OCI-LY7 (cell line): ENCODE data around the gene ANKK1. TPM values are rescaled to one million over a fixed set of nuclear protein-coding genes. Genes with fewer than 3 reads are reported as not detected.

Experiments used
- BruUV-seq: library from RNA; stranded (reverse); fragments of 400-500 nt; replicated peaks from 2 replicates; lab custom pipeline; 2021; lab: Mats Ljungman, UMichigan
- CTCF ChIA-PET: fragments of 300-600 bp; sonication (Branson Sonifier 250); formaldehyde crosslinking; loops from one replicate; lab custom pipeline; 2022; ENCODE audit warnings: antibody characterized with exemption; ENCODE audit not compliant: unreplicated experiment; lab: Charles Lee
- POLR2A ChIA-PET: fragments of 300-600 bp; sonication (Branson Sonifier 250); formaldehyde crosslinking; loops from one replicate; lab custom pipeline; 2022; ENCODE audit warnings: antibody characterized with exemption; lab: Charles Lee
- DNase-seq: peaks from one replicate; pipeline ENCODE4 v3.0.0-alpha.2; 2015; ENCODE audit warnings: low spot score
- H2AFZ ChIP-seq: fragments of 200-600 bp; sonication (generic), shearing (Covaris generic); 2 replicates; pipeline ENCODE4 v1.6.1; 2014; ENCODE audit warnings: mild to moderate bottlenecking, antibody characterized with exemption, low read length, moderate library complexity
- H3K27ac ChIP-seq: fragments of 200-600 bp; sonication (generic); 2 replicates; pipeline ENCODE4 v1.5.1; 2014; ENCODE audit warnings: mixed run types, low read depth, mild to moderate bottlenecking, moderate library complexity, low read length, inconsistent platforms; ENCODE audit not compliant: poor library complexity, severe bottlenecking
- H3K36me3 ChIP-seq: fragments of 200-600 bp; sonication (generic); 2 replicates; pipeline ENCODE4 v1.6.1; 2014; ENCODE audit warnings: mild to moderate bottlenecking, antibody characterized with exemption, low read length, moderate library complexity, mixed read lengths; ENCODE audit not compliant: insufficient read depth
- H3K4me1 ChIP-seq: fragments of 200-600 bp; sonication (generic); 2 replicates; pipeline ENCODE4 v1.5.1; 2014; ENCODE audit warnings: mild to moderate bottlenecking, low read length; ENCODE audit not compliant: insufficient read depth, poor library complexity, severe bottlenecking
- H3K4me2 ChIP-seq: fragments of 200-600 bp; sonication (generic); 2 replicates; pipeline ENCODE4 v1.6.1; 2014; ENCODE audit warnings: mild to moderate bottlenecking, low read length
- H3K4me3 ChIP-seq: fragments of 200-600 bp; sonication (generic); 2 replicates; pipeline ENCODE4 v1.5.1; 2014; ENCODE audit warnings: mild to moderate bottlenecking, low read depth, low read length; ENCODE audit not compliant: poor library complexity, severe bottlenecking
- H3K79me2 ChIP-seq: fragments of 200-600 bp; sonication (generic); 2 replicates; pipeline ENCODE4 v1.6.1; 2016; ENCODE audit warnings: low read depth, mild to moderate bottlenecking, low read length, moderate library complexity, mixed read lengths; ENCODE audit not compliant: insufficient read depth
- H3K9me2 ChIP-seq: fragments of 200-600 bp; sonication (generic); 2 replicates; pipeline ENCODE4 v1.6.1; 2016; ENCODE audit warnings: mild to moderate bottlenecking, low read length, mixed read lengths; ENCODE audit not compliant: insufficient read depth
- H3K9me3 ChIP-seq: fragments of 200-600 bp; sonication (generic); 2 replicates; pipeline ENCODE4 v1.6.1; 2014; ENCODE audit warnings: mild to moderate bottlenecking, mixed run types, low read length, mixed read lengths
- H4K20me1 ChIP-seq: fragments of 200-600 bp; sonication (generic); 2 replicates; pipeline ENCODE4 v1.6.1; 2014; ENCODE audit warnings: mild to moderate bottlenecking, antibody characterized with exemption, low read length, moderate library complexity, mixed read lengths; ENCODE audit not compliant: insufficient read depth
- EZH2phosphoT487 ChIP-seq: fragments of 200-600 bp; sonication (generic); IDR thresholded peaks from 2 replicates; pipeline ENCODE4 v1.6.1; 2018; ENCODE audit warnings: low read depth, borderline replicate concordance, mild to moderate bottlenecking, mixed run types, antibody characterized with exemption, low read length, moderate library complexity, mixed read lengths
- intact Hi-C: fragments of 100-400 bp; cut with micrococcal nuclease; formaldehyde crosslinking; loops from one replicate; pipeline ENCODE4 v1.10.0; 2022; ENCODE audit not compliant: unreplicated experiment
- total RNA-seq, 2 experiments: library from RNA; depleted of rRNA in 1 of 2; stranded (reverse); fragments of >200 nt in 1 of 2; shearing (Covaris generic) in 1 of 2; gene quantifications; 2 replicates each; pipeline ENCODE4 v1.2.3, GENCODE V29; 2014 to 2022
- TF ChIP-seq, protein P1 (sequence below): fragments of 200-600 bp; sonication (generic); conservative IDR thresholded peaks from 2 replicates; pipeline ENCODE4 v1.5.1; 2014; ENCODE audit warnings: mild to moderate bottlenecking, antibody characterized with exemption, low read length, moderate library complexity, mixed read lengths

ANKK1 gene
- total RNA-seq, 2 experiments from 2014 or later: not detected

DNA sequence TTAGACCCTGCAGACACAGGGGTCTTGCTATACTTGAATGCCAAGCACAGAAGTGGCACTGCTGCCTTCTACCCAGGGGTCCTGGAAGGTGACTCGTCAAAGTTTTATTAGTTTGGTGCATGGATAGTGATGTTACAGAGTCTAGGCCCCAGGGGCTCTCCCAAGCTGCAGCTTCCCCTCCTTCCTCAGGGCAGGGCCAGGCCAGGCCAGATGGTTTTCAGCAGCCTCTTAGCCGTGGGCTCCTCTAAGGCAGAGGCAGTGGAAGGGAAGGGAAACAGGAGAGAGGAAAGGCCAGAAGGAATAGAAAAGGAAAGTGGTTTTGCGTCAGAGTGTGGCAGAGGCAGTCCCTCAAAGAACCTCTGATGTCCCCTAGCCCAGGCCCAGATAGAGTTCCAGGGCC is 21.9 kb downstream of the ANKK1 start:
- Histone ChIP-seq H3K4me2 (no peak overlapping the region), H3K4me1 (no peaks in the 10 kb centered on the region), H3K4me3 (no peak overlapping the region), H2AFZ (no peak overlapping the region), H3K9me2 (no peaks in the 10 kb centered on the region), H4K20me1 (no peaks in the 10 kb centered on the region), H3K79me2 (no peaks in the 10 kb centered on the region), H3K9me3 (no peaks in the 10 kb centered on the region), H3K36me3 (no peaks in the 10 kb centered on the region), H3K27ac (no peak overlapping the region)
- TF ChIP-seq, protein P1, sequence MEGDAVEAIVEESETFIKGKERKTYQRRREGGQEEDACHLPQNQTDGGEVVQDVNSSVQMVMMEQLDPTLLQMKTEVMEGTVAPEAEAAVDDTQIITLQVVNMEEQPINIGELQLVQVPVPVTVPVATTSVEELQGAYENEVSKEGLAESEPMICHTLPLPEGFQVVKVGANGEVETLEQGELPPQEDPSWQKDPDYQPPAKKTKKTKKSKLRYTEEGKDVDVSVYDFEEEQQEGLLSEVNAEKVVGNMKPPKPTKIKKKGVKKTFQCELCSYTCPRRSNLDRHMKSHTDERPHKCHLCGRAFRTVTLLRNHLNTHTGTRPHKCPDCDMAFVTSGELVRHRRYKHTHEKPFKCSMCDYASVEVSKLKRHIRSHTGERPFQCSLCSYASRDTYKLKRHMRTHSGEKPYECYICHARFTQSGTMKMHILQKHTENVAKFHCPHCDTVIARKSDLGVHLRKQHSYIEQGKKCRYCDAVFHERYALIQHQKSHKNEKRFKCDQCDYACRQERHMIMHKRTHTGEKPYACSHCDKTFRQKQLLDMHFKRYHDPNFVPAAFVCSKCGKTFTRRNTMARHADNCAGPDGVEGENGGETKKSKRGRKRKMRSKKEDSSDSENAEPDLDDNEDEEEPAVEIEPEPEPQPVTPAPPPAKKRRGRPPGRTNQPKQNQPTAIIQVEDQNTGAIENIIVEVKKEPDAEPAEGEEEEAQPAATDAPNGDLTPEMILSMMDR: no peak
- TF ChIP-seq EZH2phosphoT487: no peak
- DNase-seq: no peak
- intact Hi-C loops: no loop called here
- ChIA-PET POLR2A (no interaction called here), CTCF (no interaction called here)
- no TSS peak for BruUV-seq

DNA sequence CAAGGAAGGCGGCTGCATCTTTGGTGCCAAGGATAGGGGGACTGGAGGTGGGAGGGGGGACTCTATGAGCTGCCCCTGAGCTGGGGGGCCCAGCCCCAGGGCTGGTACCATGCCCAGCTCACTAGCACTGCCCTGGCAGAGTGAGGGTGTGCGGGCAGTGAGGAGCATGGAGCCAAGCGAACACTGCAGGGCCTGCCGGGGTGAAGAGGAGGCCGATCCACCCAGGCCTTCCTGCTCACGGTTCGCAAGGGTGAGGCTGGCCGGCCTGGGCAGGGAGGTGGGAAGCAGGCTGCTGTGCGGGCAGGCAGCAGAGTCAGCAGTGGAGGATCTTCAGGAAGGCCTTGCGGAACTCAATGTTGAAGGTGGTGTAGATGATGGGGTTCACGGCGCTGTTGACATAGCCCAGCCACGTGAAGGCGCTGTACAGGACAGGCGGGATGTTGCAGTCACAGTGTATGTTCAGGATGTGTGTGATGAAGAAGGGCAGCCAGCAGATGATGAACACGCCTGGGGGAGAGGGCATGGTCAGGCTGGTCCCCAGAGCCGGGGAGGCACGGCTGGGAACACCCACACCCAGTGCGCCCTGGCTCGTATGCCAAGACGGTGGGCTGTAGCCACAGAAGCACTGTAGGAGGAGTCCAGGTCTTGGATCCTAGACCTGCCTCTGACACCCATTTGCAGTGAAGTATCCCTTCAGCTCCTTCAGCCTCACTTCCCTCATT is 23.0 kb downstream of the ANKK1 start:
- POLR2A ChIA-PET: no interaction called here
- TF ChIP-seq EZH2phosphoT487: no peak
- TF ChIP-seq, protein P1: no peak
- no peaks in the 10 kb centered on the region for H3K36me3 ChIP-seq
- no peak overlapping the region for H2AFZ ChIP-seq
- H3K27ac ChIP-seq: no peak overlapping the region
- no peak overlapping the region for H3K4me2 ChIP-seq
- BruUV-seq: no TSS peak
- H3K9me2 ChIP-seq: no peaks in the 10 kb centered on the region
- CTCF ChIA-PET: no interaction called here
- no peak for DNase-seq
- no peaks in the 10 kb centered on the region for H3K79me2 ChIP-seq
- H3K4me1 ChIP-seq: no peaks in the 10 kb centered on the region
- no peaks in the 10 kb centered on the region for H3K9me3 ChIP-seq
- no peak overlapping the region for H3K4me3 ChIP-seq
- no peaks in the 10 kb centered on the region for H4K20me1 ChIP-seq
- intact Hi-C loops: no loop called here

DNA sequence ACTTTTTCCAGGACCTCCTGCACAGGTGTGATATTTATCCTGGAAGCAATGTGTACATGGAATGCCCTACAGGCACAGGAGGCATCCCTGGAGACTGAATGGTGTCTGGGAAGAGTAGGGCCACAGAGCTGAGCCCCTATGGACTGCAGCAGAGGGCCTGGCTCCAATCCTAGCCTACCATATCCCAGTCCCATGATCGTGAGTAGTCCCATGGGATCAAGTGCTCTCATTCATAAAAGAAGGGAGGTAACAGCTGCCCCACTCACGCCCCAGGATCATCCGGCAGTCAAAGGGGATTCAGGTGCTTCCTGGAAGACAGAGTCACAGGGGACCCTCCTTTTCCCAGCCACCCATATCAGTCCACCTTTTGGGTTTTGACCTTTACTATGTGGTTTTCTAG is 24.0 kb downstream of the ANKK1 start:
- intact Hi-C loops: no loop called here
- Histone ChIP-seq H4K20me1 (no peaks in the 10 kb centered on the region), H3K9me2 (no peaks in the 10 kb centered on the region), H3K4me3 (no peak overlapping the region), H3K79me2 (no peaks in the 10 kb centered on the region), H3K36me3 (no peaks in the 10 kb centered on the region), H3K4me2 (no peak overlapping the region), H3K27ac (no peak overlapping the region), H3K9me3 (no peaks in the 10 kb centered on the region), H3K4me1 (no peaks in the 10 kb centered on the region), H2AFZ (no peak overlapping the region)
- DNase-seq: no peak
- ChIA-PET POLR2A (no interaction called here), CTCF (no interaction called here)
- no TSS peak for BruUV-seq
- TF ChIP-seq EZH2phosphoT487: no peak
- TF ChIP-seq, protein P1: no peak
